Caco-2 (cell line): ENCODE results near the gene ZC3HAV1. TPM values are rescaled to one million over a fixed set of nuclear protein-coding genes. Genes with fewer than 3 reads are reported as not detected.

Experiments used
- BruUV-seq: library from RNA; stranded (reverse); fragments of 400-500 nt; replicated peaks from 2 replicates; lab custom pipeline; 2021; lab: Mats Ljungman, UMichigan
- CTCF ChIA-PET: fragments of 300-600 bp; sonication (Branson Sonifier 250); formaldehyde crosslinking; loops from one replicate; lab custom pipeline; 2022; ENCODE audit warnings: antibody characterized with exemption; lab: Charles Lee
- POLR2A ChIA-PET: fragments of 300-600 bp; sonication (Branson Sonifier 250); formaldehyde crosslinking; loops from one replicate; lab custom pipeline; 2022; ENCODE audit warnings: antibody characterized with exemption; lab: Charles Lee
- DNase-seq, 2 experiments: peaks; one replicate each; pipeline versions ENCODE4 v3.0.0 to v3.0.0-alpha.2; 2020 to 2022
- H3K27me3 ChIP-seq: replicated peaks from 2 replicates; pipeline ENCODE4 v1.6.0; 2011; ENCODE audit warnings: low read length; ENCODE audit not compliant: control insufficient read depth, insufficient read depth
- H3K36me3 ChIP-seq: 2 replicates; pipeline ENCODE4 v1.5.1; 2011; ENCODE audit warnings: low read length; ENCODE audit not compliant: control insufficient read depth, insufficient read depth
- H3K4me1 ChIP-seq: fragments of 250-450 bp; sonication (Bioruptor Pico); 2 replicates; pipeline ENCODE4 v1.5.1; 2020; ENCODE audit warnings: mild to moderate bottlenecking
- H3K4me3 ChIP-seq: 2 replicates; pipeline ENCODE4 v1.5.1; 2011; ENCODE audit warnings: low read depth, mild to moderate bottlenecking, control low read depth, low read length
- H3K9me3 ChIP-seq: fragments of 250-450 bp; sonication (Bioruptor Pico); 2 replicates; pipeline ENCODE4 v1.5.1; 2020; ENCODE audit warnings: mild to moderate bottlenecking, moderate library complexity
- H3K27ac Mint-ChIP-seq: one replicate; pipeline ENCODE4 v1.8.0; 2022; ENCODE audit warnings: mixed read lengths; ENCODE audit not compliant: unreplicated experiment
- H3K27me3 Mint-ChIP-seq: one replicate; pipeline ENCODE4 v1.8.0; 2022; ENCODE audit warnings: mixed read lengths; ENCODE audit not compliant: insufficient read depth, unreplicated experiment
- H3K36me3 Mint-ChIP-seq: one replicate; pipeline ENCODE4 v1.8.0; 2022; ENCODE audit warnings: mild to moderate bottlenecking, mixed read lengths; ENCODE audit not compliant: insufficient read depth, unreplicated experiment
- H3K4me1 Mint-ChIP-seq: one replicate; pipeline ENCODE4 v1.8.0; 2022; ENCODE audit warnings: low read depth, mixed read lengths; ENCODE audit not compliant: unreplicated experiment
- H3K4me3 Mint-ChIP-seq: one replicate; pipeline ENCODE4 v1.8.0; 2022; ENCODE audit warnings: mild to moderate bottlenecking, moderate library complexity, mixed read lengths; ENCODE audit not compliant: unreplicated experiment
- H3K9me3 Mint-ChIP-seq: one replicate; pipeline ENCODE4 v1.8.0; 2022; ENCODE audit warnings: mixed read lengths; ENCODE audit not compliant: unreplicated experiment
- intact Hi-C: fragments of 100-400 bp; cut with micrococcal nuclease; formaldehyde crosslinking; loops from one replicate; pipeline ENCODE4 v1.10.0; 2022; ENCODE audit not compliant: unreplicated experiment
- total RNA-seq: library from RNA; stranded (reverse); gene quantifications from 2 replicates; pipeline ENCODE4 v1.2.3, GENCODE V29; 2022
- TF ChIP-seq, protein P1 (sequence below), 2 experiments: fragments of 200-600 bp in 1 of 2; IDR thresholded peaks; 1 replicate in 1 of 2; 2 replicates in 1 of 2; pipeline versions ENCODE4 v1.5.1 to v1.8.0; 2011 to 2022; ENCODE audit warnings: antibody characterized with exemption in 1 of 2, control low read depth in 1 of 2, inconsistent platforms in 1 of 2, low read depth in 1 of 2, low read length in 1 of 2, mild to moderate bottlenecking in 1 of 2, moderate library complexity in 1 of 2; ENCODE audit not compliant: insufficient read depth in 1 of 2, severe bottlenecking in 1 of 2, unreplicated experiment in 1 of 2

The ZC3HAV1 gene
- total RNA-seq, 1 experiment from 2014 or later, result 30.8 TPM

- peaks cover 45% of the 10 kb centered on the region for H3K36me3 Mint-ChIP-seq
- Histone ChIP-seq H3K27me3 (no peaks in the 10 kb centered on the region), H3K4me1 (no peaks in the 10 kb centered on the region), H3K9me3 (no peaks in the 10 kb centered on the region), H3K36me3 (peaks cover 2% of the 10 kb centered on the region; the same call in 1 of the 2 replicates), H3K4me3 (no peak overlapping the region)
- CTCF ChIA-PET, result no interaction called here
- no peak overlapping the region for H3K4me3 Mint-ChIP-seq
- TF ChIP-seq, protein P1, sequence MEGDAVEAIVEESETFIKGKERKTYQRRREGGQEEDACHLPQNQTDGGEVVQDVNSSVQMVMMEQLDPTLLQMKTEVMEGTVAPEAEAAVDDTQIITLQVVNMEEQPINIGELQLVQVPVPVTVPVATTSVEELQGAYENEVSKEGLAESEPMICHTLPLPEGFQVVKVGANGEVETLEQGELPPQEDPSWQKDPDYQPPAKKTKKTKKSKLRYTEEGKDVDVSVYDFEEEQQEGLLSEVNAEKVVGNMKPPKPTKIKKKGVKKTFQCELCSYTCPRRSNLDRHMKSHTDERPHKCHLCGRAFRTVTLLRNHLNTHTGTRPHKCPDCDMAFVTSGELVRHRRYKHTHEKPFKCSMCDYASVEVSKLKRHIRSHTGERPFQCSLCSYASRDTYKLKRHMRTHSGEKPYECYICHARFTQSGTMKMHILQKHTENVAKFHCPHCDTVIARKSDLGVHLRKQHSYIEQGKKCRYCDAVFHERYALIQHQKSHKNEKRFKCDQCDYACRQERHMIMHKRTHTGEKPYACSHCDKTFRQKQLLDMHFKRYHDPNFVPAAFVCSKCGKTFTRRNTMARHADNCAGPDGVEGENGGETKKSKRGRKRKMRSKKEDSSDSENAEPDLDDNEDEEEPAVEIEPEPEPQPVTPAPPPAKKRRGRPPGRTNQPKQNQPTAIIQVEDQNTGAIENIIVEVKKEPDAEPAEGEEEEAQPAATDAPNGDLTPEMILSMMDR (IDR thresholded peaks at IDR 0.05; ENCODE audit: insufficient read depth in 1 of 2, low read depth in 1 of 2, low read length in 1 of 2, severe bottlenecking in 1 of 2, unreplicated experiment in 1 of 2), result no peak
- intact Hi-C loops, result no loop called here
- H3K4me1 Mint-ChIP-seq, result no peaks in the 10 kb centered on the region
- H3K27ac Mint-ChIP-seq, result no peak overlapping the region
- POLR2A ChIA-PET, result no interaction called here
- no TSS peak for BruUV-seq
- no peaks in the 10 kb centered on the region for H3K9me3 Mint-ChIP-seq
- H3K27me3 Mint-ChIP-seq, result no peaks in the 10 kb centered on the region
- DNase-seq, result no peak
These were observed 37.8 kb downstream of the ZC3HAV1 start for GRCh38 chr7:139071680-139072079.

DNA sequence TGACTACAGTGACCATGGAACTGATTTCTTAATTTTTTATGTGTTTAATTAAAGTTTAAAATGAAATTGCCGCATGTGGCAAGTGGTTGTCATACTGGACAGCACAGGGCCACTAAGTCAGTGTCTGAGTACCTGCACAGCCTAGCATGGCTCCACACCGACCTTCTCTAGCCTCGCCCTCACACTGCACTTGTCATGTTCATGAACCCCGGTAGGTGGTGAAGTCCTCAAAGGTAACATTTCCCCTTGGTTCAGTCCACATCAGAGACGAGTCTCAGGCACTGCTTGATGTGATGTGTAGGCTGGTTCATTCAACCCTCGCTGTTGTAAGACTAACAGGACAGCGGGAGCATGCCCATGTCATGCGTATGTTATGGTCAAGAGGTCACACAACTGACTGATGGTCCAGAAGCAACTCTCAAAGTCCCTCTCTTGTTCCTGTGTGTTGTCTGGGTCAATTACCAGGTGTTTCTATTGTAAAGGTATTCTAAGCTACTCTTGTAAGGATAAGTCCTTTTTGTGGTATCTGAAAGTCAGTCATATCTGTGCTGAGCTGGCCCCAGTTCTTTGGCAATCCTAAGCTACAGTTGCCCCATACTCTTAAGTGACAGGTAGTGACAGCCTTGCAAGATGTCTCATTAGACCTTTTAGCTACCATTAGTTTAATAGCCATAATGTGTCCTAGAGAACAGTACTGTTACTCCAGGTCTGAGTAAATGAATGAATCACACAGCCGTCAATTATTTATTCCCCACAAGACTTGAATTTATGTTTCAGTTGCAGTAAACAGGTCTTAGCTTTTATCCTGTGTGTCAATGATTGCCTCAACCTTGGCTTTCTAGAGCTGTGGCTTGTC lies 40.7 kb downstream of the ZC3HAV1 start:
- CTCF ChIA-PET, result interaction anchor here (0.6 kb wide), 1 partner anchor 36 kb away, joined by 3 read pairs; no protein-coding TSS in a partner anchor
- H3K27me3 Mint-ChIP-seq, result no peaks in the 10 kb centered on the region
- intact Hi-C loops, result no loop called here

DNA sequence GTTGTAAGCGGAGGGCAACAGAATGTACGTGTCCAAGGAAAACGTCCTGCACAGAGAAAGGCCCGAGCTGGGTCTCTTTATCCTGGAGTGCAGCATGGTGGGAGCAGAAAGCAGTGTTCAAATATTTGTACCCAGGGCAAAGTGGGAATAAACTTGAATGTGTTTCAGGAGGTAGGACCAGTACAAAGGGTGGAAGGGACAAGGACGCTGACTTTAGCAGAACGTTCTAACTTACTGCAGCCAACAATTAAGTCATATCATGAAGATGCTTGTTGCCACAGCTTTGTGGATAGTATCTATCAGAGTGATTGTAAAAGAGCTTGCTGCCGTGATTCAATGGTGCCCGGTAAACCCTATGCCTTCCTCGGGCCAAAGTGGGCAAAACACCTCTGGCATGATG lies 43.2 kb downstream of the ZC3HAV1 start:
- intact Hi-C loops, result no loop called here
- TF ChIP-seq, protein P1 (IDR thresholded peaks at IDR 0.05; ENCODE audit: insufficient read depth in 1 of 2, low read depth in 1 of 2, low read length in 1 of 2, severe bottlenecking in 1 of 2, unreplicated experiment in 1 of 2), result no peak
- Histone ChIP-seq H3K9me3 (no peaks in the 10 kb centered on the region), H3K36me3 (peaks cover 2% of the 10 kb centered on the region; the same call in 1 of the 2 replicates), H3K4me3 (no peak overlapping the region), H3K4me1 (no peaks in the 10 kb centered on the region), H3K27me3 (no peaks in the 10 kb centered on the region)
- Mint-ChIP-seq H3K9me3 (no peaks in the 10 kb centered on the region), H3K4me3 (no peak overlapping the region), H3K27me3 (no peaks in the 10 kb centered on the region), H3K27ac (no peak overlapping the region), H3K36me3 (peaks cover 25% of the 10 kb centered on the region), H3K4me1 (no peaks in the 10 kb centered on the region)
- DNase-seq, result no peak
- BruUV-seq, result no TSS peak
- POLR2A ChIA-PET, result no interaction called here
- CTCF ChIA-PET, result interaction anchor here (0.6 kb wide), 1 partner anchor 13 kb away, joined by 4 read pairs; no protein-coding TSS in a partner anchor

More for the DNA sequence above, 40.7 kb downstream of the ZC3HAV1 start:
- DNase-seq, result no peak
- Mint-ChIP-seq H3K36me3 (peaks cover 34% of the 10 kb centered on the region), H3K4me3 (no peak overlapping the region), H3K9me3 (no peaks in the 10 kb centered on the region), H3K4me1 (no peaks in the 10 kb centered on the region), H3K27ac (no peak overlapping the region)
- TF ChIP-seq, protein P1 (IDR thresholded peaks at IDR 0.05; ENCODE audit: insufficient read depth in 1 of 2, low read depth in 1 of 2, low read length in 1 of 2, severe bottlenecking in 1 of 2, unreplicated experiment in 1 of 2), result no peak
- no peaks in the 10 kb centered on the region for H3K27me3 ChIP-seq
- H3K4me3 ChIP-seq, result no peak overlapping the region
- no peaks in the 10 kb centered on the region for H3K9me3 ChIP-seq
- POLR2A ChIA-PET, result no interaction called here
- no TSS peak for BruUV-seq
- peaks cover 2% of the 10 kb centered on the region; the same call in 1 of the 2 replicates for H3K36me3 ChIP-seq
- no peaks in the 10 kb centered on the region for H3K4me1 ChIP-seq
